Activated naive CD4-positive, alpha-beta T cell treated with anti-CD3 and anti-CD28 coated beads, Interleukin-2, amount 10 ng/mL, durations not matched to agents 5 hours and 36 hours (primary cell): ENCODE measurements around the gene DMRT1. TPM values are rescaled to one million over a fixed set of nuclear protein-coding genes. Genes with fewer than 3 reads are reported as not detected.

Experiments used
- total RNA-seq, 2 experiments: library from RNA; stranded (reverse); gene quantifications; one replicate each; pipeline ENCODE4 v1.2.3, GENCODE V29; 2021

The DMRT1 gene
- not detected for total RNA-seq

GRCh38 chr9:841371-842209, at the start of gene DMRT1:
TSS of gene DMRT1 (plus strand) at chr9:841697. CDS start at chr9:841839, 142 bp downstream.

GRCh38 chr9:976258-976942, 134.9 kb downstream of the DMRT1 start, which contains the start of gene DMRT3:
TSS of gene DMRT3 (plus strand) at chr9:976655. CDS start at chr9:977002, 347 bp downstream.

Other genes starting within 250 kb of the DMRT1 start
- gene DMRT3, start 135.0 kb downstream of the DMRT1 start, total RNA-seq = not detected
- under 1 TPM; 0.19 to 0.23 TPM for gene DMRT2, start 208.7 kb downstream of the DMRT1 start, total RNA-seq